Measurements from ENCODE around the gene GPR3. TPM values are rescaled to one million over a fixed set of nuclear protein-coding genes. Genes with fewer than 3 reads are reported as not detected.

Gene GPR3, protein sequence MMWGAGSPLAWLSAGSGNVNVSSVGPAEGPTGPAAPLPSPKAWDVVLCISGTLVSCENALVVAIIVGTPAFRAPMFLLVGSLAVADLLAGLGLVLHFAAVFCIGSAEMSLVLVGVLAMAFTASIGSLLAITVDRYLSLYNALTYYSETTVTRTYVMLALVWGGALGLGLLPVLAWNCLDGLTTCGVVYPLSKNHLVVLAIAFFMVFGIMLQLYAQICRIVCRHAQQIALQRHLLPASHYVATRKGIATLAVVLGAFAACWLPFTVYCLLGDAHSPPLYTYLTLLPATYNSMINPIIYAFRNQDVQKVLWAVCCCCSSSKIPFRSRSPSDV
- total RNA-seq: under 1 TPM; 0.58 to 0.65 TPM

DNA sequence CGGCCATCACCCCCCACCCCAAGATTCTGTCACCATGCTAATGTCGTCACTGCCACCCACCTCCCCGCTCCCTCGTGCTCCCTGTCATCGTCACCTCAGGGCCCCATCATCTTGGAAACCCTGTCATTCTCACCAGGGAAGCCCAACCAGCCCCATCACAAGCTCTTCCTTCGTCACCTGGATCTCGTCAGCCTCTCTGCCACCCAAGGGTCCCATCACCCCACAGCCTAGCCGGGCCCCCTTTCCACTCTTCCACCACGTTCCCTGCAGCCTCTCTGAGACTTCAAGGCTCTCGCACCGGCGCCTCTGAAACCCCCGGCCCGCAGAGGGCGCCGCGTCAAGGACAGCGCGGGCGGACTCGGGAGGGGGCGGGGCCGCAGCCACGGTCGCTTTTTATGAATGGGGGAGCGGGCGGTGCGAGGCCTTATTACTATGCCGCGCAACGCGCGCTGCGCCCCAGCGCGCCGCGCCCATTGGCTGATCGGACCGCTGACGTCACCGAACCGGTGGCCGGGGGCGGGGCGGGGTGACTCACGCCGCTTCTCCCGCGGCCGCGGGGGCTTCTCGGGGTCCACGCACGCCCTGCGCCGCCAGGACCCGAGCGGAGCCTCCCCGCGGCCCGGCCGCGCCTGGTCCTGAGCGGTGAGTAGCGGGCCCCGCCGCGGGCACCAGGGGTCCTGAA is at the start of gene GPR3:
Gene GPR3, plus strand, starts transcription at position 527 of the 682 bp plus-strand sequence. CDS start 1,177 bp downstream, outside the sequence.
- peaks cover 25% of the 10 kb centered on the region for H3K4me1 Mint-ChIP-seq
- ChIA-PET CTCF (interaction anchor here (1.0 to 2.7 kb wide), 6 partner anchors 26 to 216 kb away, joined by 4 to 20 read pairs (median 10); partner anchors contain the start of gene MAP3K6), POLR2A (interaction anchor here (1.0 to 1.8 kb wide), 4 partner anchors 10 to 94 kb away, joined by 3 to 5 read pairs (median 4); no protein-coding TSS in a partner anchor)
- peak within 1 kb of the TSS; percentile 74 for H3K4me3 Mint-ChIP-seq
- H3K27ac Mint-ChIP-seq: peak within 1 kb of the TSS; percentile 54
- H3K36me3 Mint-ChIP-seq (ENCODE audit: low read depth): no peaks in the 10 kb centered on the region
- no peaks in the 10 kb centered on the region for H3K9me3 Mint-ChIP-seq
- H3K27me3 Mint-ChIP-seq: peaks cover 3% of the 10 kb centered on the region
- DNase-seq: peak; percentile 95

DNA sequence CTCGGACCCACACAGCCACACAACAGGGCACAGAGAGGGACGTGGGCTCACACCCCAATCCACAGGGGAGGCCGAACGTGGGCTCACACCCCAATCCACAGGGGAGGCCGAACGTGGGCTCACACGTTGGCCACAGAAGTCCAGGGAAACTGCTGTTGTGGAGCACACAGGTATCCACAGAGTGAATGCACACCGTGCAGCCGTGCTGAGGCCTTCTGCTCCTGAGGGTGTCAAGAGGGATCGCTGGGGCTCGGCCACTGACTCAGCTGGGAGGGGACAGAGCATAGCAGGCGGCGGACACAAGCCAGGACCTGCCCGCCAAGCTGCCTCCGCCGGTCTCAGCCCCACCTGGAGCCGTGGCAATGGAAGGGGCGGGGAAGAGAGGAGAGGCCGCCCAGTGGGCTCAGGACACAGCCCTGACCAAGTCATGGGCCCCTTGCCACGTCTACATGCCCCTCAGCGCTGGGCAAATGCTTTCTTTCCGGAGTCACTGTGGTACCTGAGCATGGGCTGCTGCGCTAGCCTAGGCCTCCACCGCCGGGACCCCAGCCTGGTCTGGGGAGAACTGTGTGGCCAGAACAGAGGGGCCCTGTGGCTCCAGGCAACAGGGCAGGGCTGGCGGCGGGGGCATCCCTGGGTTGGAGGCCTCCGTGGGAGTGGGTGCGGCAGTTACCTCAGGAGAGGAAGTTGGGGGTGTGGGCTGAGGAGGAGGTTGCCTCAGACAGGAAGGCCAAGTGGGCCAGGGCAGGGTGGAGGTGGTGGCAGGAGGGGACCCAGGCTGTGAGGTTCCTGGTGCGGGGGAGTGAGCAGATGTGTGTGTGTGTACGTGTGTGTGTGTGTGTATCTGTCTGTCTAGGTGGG is 49.4 kb upstream of the GPR3 start:
- DNase-seq: peak; percentile 85
- Mint-ChIP-seq H3K9me3 (no peaks in the 10 kb centered on the region), H3K4me1 (peaks cover 53% of the 10 kb centered on the region), H3K4me3 (peak overlapping the region; percentile 93), H3K36me3 (ENCODE audit: low read depth) (peaks cover 35% of the 10 kb centered on the region), H3K27ac (peak overlapping the region; percentile 95), H3K27me3 (no peaks in the 10 kb centered on the region)
- ChIA-PET CTCF (interaction anchor here (1.0 to 5.4 kb wide), 6 partner anchors 10 to 320 kb away, joined by 3 to 45 read pairs (median 6); partner anchors contain the start of gene MAP3K6), POLR2A (interaction anchor here (1.1 to 5.6 kb wide), 10 partner anchors 8 to 383 kb away, joined by 3 to 93 read pairs (median 5); partner anchors contain the start of genes FAM76A, MAP3K6, TMEM222 and WASF2)

DNA sequence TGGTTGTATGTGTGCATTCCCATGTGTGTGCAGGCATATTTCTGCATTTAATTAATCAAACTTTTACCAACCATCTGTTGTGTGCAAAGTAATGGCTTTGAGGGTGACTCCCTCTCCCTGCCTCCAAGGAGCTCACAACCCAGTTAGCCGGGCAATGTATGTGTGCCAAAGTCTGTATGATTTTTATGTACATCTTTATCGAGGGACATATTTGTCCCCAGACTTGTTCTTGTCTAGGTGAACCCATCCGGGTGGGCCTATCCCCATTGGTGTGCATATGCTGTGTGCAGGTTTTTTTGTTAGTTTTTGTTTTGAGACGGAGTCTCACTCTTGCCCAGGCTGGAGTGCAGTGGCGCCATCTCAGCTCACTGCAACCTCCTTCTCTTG is 48.8 kb upstream of the GPR3 start:
- Mint-ChIP-seq H3K9me3 (no peaks in the 10 kb centered on the region), H3K36me3 (ENCODE audit: low read depth) (peaks cover 37% of the 10 kb centered on the region), H3K27me3 (no peaks in the 10 kb centered on the region), H3K4me3 (peak overlapping the region; percentile 93), H3K27ac (peak overlapping the region; percentile 95), H3K4me1 (peaks cover 53% of the 10 kb centered on the region)
- no peak for DNase-seq
- ChIA-PET POLR2A (interaction anchor here (1.1 to 5.6 kb wide), 6 partner anchors 9 to 52 kb away, joined by 3 to 93 read pairs (median 16); partner anchors contain the start of genes MAP3K6 and TMEM222), CTCF (interaction anchor here (1.0 to 5.4 kb wide), 6 partner anchors 11 to 319 kb away, joined by 3 to 45 read pairs (median 6); partner anchors contain the start of gene MAP3K6)

DNA sequence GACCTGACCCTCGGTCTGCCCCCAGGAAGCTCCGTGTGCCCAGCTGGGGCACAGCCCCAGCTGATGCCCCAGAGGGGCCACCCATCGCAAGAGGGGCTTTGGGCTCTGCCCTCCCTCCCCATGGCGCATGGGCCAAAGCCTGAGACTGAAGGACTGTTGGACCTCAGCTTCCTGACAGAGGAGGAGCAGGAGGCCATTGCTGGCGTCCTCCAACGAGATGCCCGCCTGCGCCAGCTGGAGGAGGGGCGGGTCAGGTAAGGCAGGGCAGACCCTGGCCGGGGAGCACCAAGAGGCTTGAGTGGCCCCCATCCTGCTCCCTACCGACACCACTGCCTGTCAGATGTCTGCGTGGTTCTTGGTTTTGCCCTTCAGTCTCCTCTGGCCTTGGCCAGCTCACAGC is 47.1 kb upstream of the GPR3 start:
- peak overlapping the region; percentile 68 for H3K27ac Mint-ChIP-seq
- peak overlapping the region; percentile 63 for H3K4me3 Mint-ChIP-seq
- CTCF ChIA-PET: interaction anchor here (1.1 to 5.4 kb wide), 3 partner anchors 10 to 13 kb away, joined by 4 to 45 read pairs (median 36); no protein-coding TSS in a partner anchor
- no peaks in the 10 kb centered on the region for H3K9me3 Mint-ChIP-seq
- POLR2A ChIA-PET: interaction anchor here (0.8 to 5.6 kb wide), 3 partner anchors 10 to 28 kb away, joined by 5 to 93 read pairs (median 10); partner anchors contain the start of gene MAP3K6
- H3K27me3 Mint-ChIP-seq: no peaks in the 10 kb centered on the region
- no peak for DNase-seq
- peaks cover 43% of the 10 kb centered on the region for H3K4me1 Mint-ChIP-seq
- peaks cover 39% of the 10 kb centered on the region for H3K36me3 Mint-ChIP-seq (ENCODE audit: low read depth)

DNA sequence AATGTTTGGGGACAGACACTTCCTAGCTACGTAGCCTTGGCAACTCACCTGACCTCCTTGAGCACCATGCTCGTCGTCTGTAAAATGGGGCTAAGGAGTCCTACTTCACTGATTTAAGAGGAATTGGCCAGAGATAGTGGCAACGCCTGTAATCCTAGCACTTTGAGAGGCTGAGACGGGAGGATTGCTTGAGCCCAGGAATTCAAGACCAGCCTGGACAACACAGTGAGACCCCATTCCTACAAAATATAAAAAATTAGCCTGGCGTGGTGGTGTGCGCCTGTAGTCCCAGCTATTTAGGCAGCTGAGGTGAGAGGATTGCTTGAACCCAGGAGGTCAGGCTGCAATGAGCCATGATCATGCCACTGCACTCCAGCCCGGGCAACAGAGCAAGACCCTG is 46.1 kb upstream of the GPR3 start:
- Mint-ChIP-seq H3K4me3 (no peak overlapping the region), H3K27ac (no peak overlapping the region), H3K36me3 (ENCODE audit: low read depth) (peaks cover 42% of the 10 kb centered on the region)

DNA sequence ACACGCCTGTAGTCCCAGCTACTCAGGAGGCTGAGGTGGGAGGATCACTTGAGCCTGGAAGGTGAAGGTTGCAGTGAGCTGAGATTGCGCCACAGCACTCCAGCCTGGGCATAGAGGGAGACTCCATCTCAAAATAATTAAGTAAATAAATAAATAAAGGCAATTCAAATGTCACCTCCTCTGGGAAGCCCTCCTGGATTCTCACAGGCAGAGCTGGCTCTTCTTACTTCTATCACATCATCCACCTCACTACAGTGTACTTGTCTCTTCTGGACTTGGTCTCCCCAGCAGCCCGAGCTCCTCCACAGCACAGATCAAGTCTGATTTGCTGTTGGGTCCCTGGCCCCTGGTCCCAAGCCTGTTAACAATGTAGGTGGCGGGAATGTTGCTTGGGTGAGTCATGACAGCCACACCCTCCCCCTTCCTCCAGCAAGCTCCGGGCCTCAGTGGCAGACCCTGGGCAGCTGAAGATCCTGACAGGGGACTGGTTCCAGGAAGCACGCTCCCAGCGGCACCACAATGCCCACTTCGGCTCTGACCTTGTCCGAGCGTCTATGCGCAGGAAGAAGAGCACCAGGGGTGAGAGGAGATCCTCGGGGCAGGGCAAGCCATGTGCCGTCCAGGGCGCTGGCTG is 45.3 kb upstream of the GPR3 start:
- POLR2A ChIA-PET: interaction anchor here (1.0 to 2.9 kb wide), 3 partner anchors 9 to 19 kb away, joined by 3 to 10 read pairs (median 4); partner anchors contain the start of gene MAP3K6
- no peak overlapping the region for H3K4me3 Mint-ChIP-seq
- no peaks in the 10 kb centered on the region for H3K9me3 Mint-ChIP-seq
- CTCF ChIA-PET: interaction anchor here (1.1 kb wide), 1 partner anchor 10 kb away, joined by 6 read pairs; no protein-coding TSS in a partner anchor
- H3K27me3 Mint-ChIP-seq: no peaks in the 10 kb centered on the region
- H3K27ac Mint-ChIP-seq: no peak overlapping the region
- DNase-seq: no peak
- peaks cover 30% of the 10 kb centered on the region for H3K4me1 Mint-ChIP-seq
- peaks cover 45% of the 10 kb centered on the region for H3K36me3 Mint-ChIP-seq (ENCODE audit: low read depth)

More for the DNA sequence above, 46.1 kb upstream of the GPR3 start:
- DNase-seq: no peak
- POLR2A ChIA-PET: interaction anchor here (1.0 to 5.6 kb wide), 4 partner anchors 8 to 20 kb away, joined by 3 to 93 read pairs (median 7); partner anchors contain the start of gene MAP3K6
- H3K4me1 Mint-ChIP-seq: peaks cover 35% of the 10 kb centered on the region
- H3K27me3 Mint-ChIP-seq: no peaks in the 10 kb centered on the region
- H3K9me3 Mint-ChIP-seq: no peaks in the 10 kb centered on the region
- CTCF ChIA-PET: interaction anchor here (1.1 to 5.4 kb wide), 3 partner anchors 11 to 14 kb away, joined by 6 to 45 read pairs (median 36); no protein-coding TSS in a partner anchor

DNA sequence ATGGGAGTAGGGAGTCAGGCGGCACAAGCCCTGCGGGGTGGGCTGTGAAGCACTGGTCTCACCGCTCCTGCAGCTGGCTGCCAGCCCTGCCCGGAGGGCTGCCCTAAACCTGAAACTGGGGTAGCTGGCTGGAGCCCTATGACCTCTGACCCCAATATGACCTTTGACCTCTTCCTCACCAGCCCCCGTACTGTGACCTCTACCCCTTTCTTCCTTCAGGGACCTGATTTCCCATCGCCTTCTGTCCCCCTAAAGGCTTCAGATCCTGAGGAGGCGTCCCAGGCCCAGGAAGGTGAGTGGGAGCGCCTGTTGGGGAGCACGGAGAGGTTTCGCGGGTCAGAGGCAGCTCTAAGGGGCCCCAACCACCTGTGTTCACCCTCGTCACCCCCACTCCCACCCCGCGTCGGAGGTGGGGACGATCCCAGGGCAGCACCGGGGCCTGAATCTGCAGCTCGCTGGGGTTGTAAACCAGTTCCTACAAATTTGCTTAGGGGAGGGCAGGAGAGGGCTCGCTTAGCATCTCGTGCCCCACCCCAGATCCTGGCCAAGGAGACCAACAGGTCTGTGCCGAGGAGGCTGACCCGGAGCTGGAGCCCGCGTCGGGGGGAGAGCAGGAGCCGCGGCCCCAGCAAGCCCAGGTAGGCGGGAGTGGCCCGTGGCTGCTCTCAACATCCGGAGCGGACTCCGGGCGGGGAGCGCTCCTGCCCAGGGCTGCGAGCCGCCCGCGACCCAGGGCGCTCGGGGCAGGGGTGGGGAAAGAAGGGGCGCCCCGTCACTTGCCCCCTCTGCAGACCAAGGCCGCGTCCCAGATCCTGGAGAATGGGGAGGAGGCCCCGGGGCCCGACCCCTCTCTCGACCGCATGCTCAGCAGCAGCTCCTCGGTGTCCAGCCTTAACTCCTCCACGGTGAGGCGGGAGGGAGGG is 43.3 kb upstream of the GPR3 start:
- Mint-ChIP-seq H3K27me3 (no peaks in the 10 kb centered on the region), H3K36me3 (ENCODE audit: low read depth) (peaks cover 34% of the 10 kb centered on the region), H3K27ac (no peak overlapping the region), H3K4me1 (peaks cover 24% of the 10 kb centered on the region), H3K4me3 (peak overlapping the region; percentile 44), H3K9me3 (no peaks in the 10 kb centered on the region)
- ChIA-PET POLR2A (interaction anchor here (1.7 kb wide), 1 partner anchor 9 kb away, joined by 7 read pairs; no protein-coding TSS in a partner anchor), CTCF (interaction anchor here (0.7 to 1.5 kb wide), 5 partner anchors 8 to 53 kb away, joined by 3 to 9 read pairs (median 3); no protein-coding TSS in a partner anchor)
- peak; percentile 32 for DNase-seq

DNA sequence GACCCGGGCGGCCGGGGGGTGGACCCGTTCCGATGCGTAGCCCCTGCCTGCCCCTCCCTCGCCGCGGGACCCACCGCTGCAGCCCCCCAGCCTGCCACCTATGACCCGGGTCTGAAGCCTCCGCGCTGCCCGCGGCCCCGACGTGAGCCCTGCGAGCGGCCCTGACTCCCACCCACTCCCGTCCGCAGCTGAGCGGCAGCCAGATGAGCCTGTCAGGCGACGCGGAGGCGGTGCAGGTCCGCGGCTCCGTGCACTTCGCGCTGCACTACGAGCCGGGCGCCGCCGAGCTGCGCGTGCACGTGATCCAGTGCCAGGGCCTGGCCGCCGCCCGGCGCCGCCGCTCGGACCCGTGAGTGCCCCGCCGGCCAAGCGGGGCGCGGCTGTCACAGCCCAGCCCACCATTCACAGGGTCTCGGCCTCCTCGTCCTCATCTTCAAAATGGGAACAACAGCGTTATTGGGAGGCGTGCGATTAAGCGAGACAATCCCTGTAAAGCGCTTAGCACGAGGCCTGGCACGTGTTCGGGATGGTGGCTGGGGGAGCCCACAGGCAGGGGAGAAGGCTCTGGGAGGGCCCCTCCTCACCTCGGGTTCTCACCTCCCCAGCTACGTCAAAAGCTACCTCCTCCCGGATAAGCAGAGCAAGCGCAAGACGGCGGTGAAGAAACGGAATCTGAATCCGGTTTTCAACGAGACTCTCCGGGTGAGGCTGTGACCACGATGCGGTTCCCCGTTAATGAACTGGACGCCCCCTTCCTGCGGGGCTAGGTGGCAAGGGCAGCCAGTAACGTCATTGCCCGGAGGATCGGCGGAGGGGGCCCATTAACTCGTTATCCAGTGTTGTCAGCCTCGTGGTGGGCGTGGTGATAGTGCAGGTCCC is 42.4 kb upstream of the GPR3 start:
- Mint-ChIP-seq H3K27me3 (no peaks in the 10 kb centered on the region), H3K4me3 (no peak overlapping the region), H3K36me3 (ENCODE audit: low read depth) (peaks cover 31% of the 10 kb centered on the region), H3K9me3 (no peaks in the 10 kb centered on the region), H3K4me1 (peaks cover 20% of the 10 kb centered on the region), H3K27ac (no peak overlapping the region)
- CTCF ChIA-PET: interaction anchor here (1.1 to 1.5 kb wide), 3 partner anchors 7 to 49 kb away, joined by 3 to 9 read pairs (median 4); no protein-coding TSS in a partner anchor
- DNase-seq: no peak
- POLR2A ChIA-PET: interaction anchor here (1.2 to 1.7 kb wide), 2 partner anchors 8 to 13 kb away, joined by 3 to 7 read pairs; no protein-coding TSS in a partner anchor

DNA sequence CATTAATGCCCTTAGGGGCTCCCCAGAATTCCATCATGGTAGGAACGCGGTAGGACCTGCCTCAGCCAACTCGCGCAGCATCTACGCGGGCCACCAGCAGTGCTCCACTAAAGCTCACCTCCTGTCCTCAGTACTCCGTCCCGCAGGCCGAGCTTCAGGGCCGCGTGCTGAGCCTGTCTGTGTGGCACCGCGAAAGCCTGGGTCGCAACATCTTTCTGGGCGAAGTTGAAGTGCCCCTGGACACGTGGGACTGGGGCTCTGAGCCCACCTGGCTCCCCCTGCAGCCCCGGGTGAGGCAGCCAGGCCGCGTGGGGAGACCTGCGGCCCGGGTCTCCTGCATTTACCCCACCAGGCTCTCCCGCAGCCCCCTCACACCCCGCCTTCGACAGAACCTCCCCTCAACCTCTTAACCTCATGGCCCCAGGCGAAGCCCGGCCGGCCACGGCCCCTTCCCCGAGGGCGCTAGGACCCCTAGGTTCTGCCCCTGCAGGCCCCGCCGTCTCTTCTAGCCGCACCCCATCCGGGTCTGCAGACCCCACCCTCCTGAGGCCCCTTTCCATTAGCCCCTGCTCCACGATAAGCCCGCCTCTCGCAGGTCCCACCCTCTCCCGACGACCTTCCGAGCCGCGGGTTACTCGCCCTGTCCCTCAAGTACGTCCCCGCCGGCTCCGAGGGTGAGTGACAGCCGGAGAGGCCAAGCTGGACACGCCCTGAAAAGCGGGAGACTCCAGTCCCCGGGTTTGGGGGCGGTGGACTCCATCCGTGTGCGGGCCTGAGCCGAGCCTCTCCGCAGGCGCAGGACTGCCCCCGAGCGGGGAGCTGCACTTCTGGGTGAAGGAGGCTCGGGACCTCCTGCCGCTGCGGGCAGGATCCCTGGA is 41.5 kb upstream of the GPR3 start:
- H3K4me3 Mint-ChIP-seq: no peak overlapping the region

More for the DNA sequence above, 41.5 kb upstream of the GPR3 start:
- Mint-ChIP-seq H3K36me3 (ENCODE audit: low read depth) (peaks cover 24% of the 10 kb centered on the region), H3K27me3 (no peaks in the 10 kb centered on the region), H3K4me1 (peaks cover 24% of the 10 kb centered on the region), H3K27ac (no peak overlapping the region), H3K9me3 (no peaks in the 10 kb centered on the region)
- no peak for DNase-seq
- POLR2A ChIA-PET: interaction anchor here (1.2 to 9.1 kb wide), 2 partner anchors 8 to 12 kb away, joined by 3 to 93 read pairs; partner anchors contain the start of gene SYTL1
- CTCF ChIA-PET: no interaction called here
